ENCODE results near the gene DLGAP1.

The DLGAP1 gene

GRCh38 chr18:4246374-4246773, 208.7 kb downstream of the DLGAP1 start:
- FAIRE-seq (no peak), DNase-seq (ENCODE audit: insufficient read length, low spot score) (no peak)

GRCh38 chr18:4245456-4245855, 209.7 kb downstream of the DLGAP1 start:
- DNase-seq (ENCODE audit: insufficient read length, low spot score) = no peak
- FAIRE-seq = no peak

- FAIRE-seq (no peak), DNase-seq (ENCODE audit: insufficient read length, low spot score) (no peak)
These were observed 212.5 kb downstream of the DLGAP1 start for GRCh38 chr18:4242431-4243161.

GRCh38 chr18:4241090-4241617, 214.0 kb downstream of the DLGAP1 start:
- DNase-seq (ENCODE audit: insufficient read length, low spot score) (no peak), FAIRE-seq (no peak)

GRCh38 chr18:4238966-4239365, 216.1 kb downstream of the DLGAP1 start:
- FAIRE-seq = no peak
- DNase-seq (ENCODE audit: insufficient read length, low spot score) = no peak

- DNase-seq (ENCODE audit: insufficient read length, low spot score) (no peak), FAIRE-seq (no peak)
These were observed 217.5 kb downstream of the DLGAP1 start for GRCh38 chr18:4237664-4238041.

GRCh38 chr18:4236940-4237663, 218.0 kb downstream of the DLGAP1 start:
- FAIRE-seq (no peak), DNase-seq (ENCODE audit: insufficient read length, low spot score) (no peak)

GRCh38 chr18:4233468-4233867, 221.6 kb downstream of the DLGAP1 start:
- FAIRE-seq (no peak), DNase-seq (ENCODE audit: insufficient read length, low spot score) (no peak)

- FAIRE-seq = no peak
- no peak for DNase-seq (ENCODE audit: insufficient read length, low spot score)
These were observed 222.5 kb downstream of the DLGAP1 start for GRCh38 chr18:4232656-4233055.

- FAIRE-seq = no peak
- DNase-seq (ENCODE audit: insufficient read length, low spot score) = no peak
These were observed 223.8 kb downstream of the DLGAP1 start for GRCh38 chr18:4231260-4231659.

- FAIRE-seq = no peak
- no peak for DNase-seq (ENCODE audit: insufficient read length, low spot score)
These were observed 224.5 kb downstream of the DLGAP1 start for GRCh38 chr18:4230450-4231168.

GRCh38 chr18:4224031-4224704, 230.9 kb downstream of the DLGAP1 start:
- DNase-seq (ENCODE audit: insufficient read length, low spot score) (no peak), FAIRE-seq (no peak)

GRCh38 chr18:4211111-4211837, 243.8 kb downstream of the DLGAP1 start:
- no peak for FAIRE-seq

GRCh38 chr18:4208366-4208765, 246.7 kb downstream of the DLGAP1 start:
- no peak for FAIRE-seq
- DNase-seq (ENCODE audit: insufficient read length, low spot score) = no peak

More at GRCh38 chr18:4211111-4211837, 243.8 kb downstream of the DLGAP1 start:
- DNase-seq (ENCODE audit: insufficient read length, low spot score) = no peak

- FAIRE-seq = no peak
- DNase-seq (ENCODE audit: insufficient read length, low spot score) = no peak
These were observed 247.6 kb downstream of the DLGAP1 start for GRCh38 chr18:4207383-4207985.

GRCh38 chr18:4204438-4204720, 250.7 kb downstream of the DLGAP1 start:
- DNase-seq (ENCODE audit: insufficient read length, low spot score) (no peak), FAIRE-seq (no peak)

GRCh38 chr18:4203568-4204437, 251.3 kb downstream of the DLGAP1 start:
- no peak for FAIRE-seq
- DNase-seq (ENCODE audit: insufficient read length, low spot score) = no peak

- FAIRE-seq (no peak), DNase-seq (ENCODE audit: insufficient read length, low spot score) (no peak)
These were observed 254.7 kb downstream of the DLGAP1 start for GRCh38 chr18:4200399-4200798.

- DNase-seq (ENCODE audit: insufficient read length, low spot score) (no peak), FAIRE-seq (no peak)
These were observed 256.2 kb downstream of the DLGAP1 start for GRCh38 chr18:4198956-4199355.

Measured in GM19239 (cell line).